Astrocyte (in vitro differentiated cells and primary cell): ENCODE measurements around the gene PLIN4. TPM values are rescaled to one million over a fixed set of nuclear protein-coding genes. Genes with fewer than 3 reads are reported as not detected.

Source experiments
- DNase-seq: peaks from one replicate; pipeline ENCODE4 v3.0.0-alpha.2; 2010; ENCODE audit warnings: low read depth
- FAIRE-seq: peaks from 2 replicates; lab custom pipeline; 2011; peaks lifted over from hg19 to GRCh38; lab: Jason Lieb, UNC
- H2AFZ ChIP-seq: 2 replicates; pipeline ENCODE4 v1.6.0; 2012; ENCODE audit warnings: low read depth, low read length, inconsistent platforms
- H3K27ac ChIP-seq: 2 replicates; pipeline ENCODE4 v1.5.1; 2011; ENCODE audit warnings: low read depth, low read length, inconsistent platforms
- H3K27me3 ChIP-seq: 2 replicates; pipeline ENCODE4 v1.6.0; 2011; ENCODE audit warnings: low read length, inconsistent platforms; ENCODE audit not compliant: insufficient read depth
- H3K36me3 ChIP-seq: 2 replicates; pipeline ENCODE4 v1.5.1; 2011; ENCODE audit warnings: low read length, inconsistent platforms; ENCODE audit not compliant: insufficient read depth
- H3K4me1 ChIP-seq: 2 replicates; pipeline ENCODE4 v1.5.1; 2011; ENCODE audit warnings: low read length, inconsistent platforms; ENCODE audit not compliant: insufficient read depth
- H3K4me2 ChIP-seq: 2 replicates; pipeline ENCODE4 v1.6.0; 2012; ENCODE audit warnings: low read length, inconsistent platforms
- H3K4me3 ChIP-seq: 2 replicates; pipeline ENCODE4 v1.5.1; 2011; ENCODE audit warnings: low read depth, mild to moderate bottlenecking, low read length, inconsistent platforms; ENCODE audit not compliant: insufficient read depth
- H3K79me2 ChIP-seq: 2 replicates; pipeline ENCODE4 v1.6.0; 2012; ENCODE audit warnings: mild to moderate bottlenecking, low read length, inconsistent platforms; ENCODE audit not compliant: insufficient read depth
- H3K9ac ChIP-seq: 2 replicates; pipeline ENCODE4 v1.6.0; 2012; ENCODE audit warnings: mild to moderate bottlenecking, low read length, inconsistent platforms
- H3K9me3 ChIP-seq: 2 replicates; pipeline ENCODE4 v1.5.1; 2012; ENCODE audit warnings: low read depth, mild to moderate bottlenecking, low read length, inconsistent platforms; ENCODE audit not compliant: insufficient read depth
- H4K20me1 ChIP-seq: 2 replicates; pipeline ENCODE4 v1.6.0; 2012; ENCODE audit warnings: low read length, inconsistent platforms; ENCODE audit not compliant: insufficient read depth
- H3K27ac Mint-ChIP-seq: one replicate; pipeline ENCODE4 v1.8.0; 2021; ENCODE audit warnings: mild to moderate bottlenecking, mixed read lengths; ENCODE audit not compliant: unreplicated experiment
- H3K27me3 Mint-ChIP-seq: one replicate; pipeline ENCODE4 v1.8.0; 2021; ENCODE audit warnings: low read depth, mixed read lengths; ENCODE audit not compliant: unreplicated experiment
- H3K36me3 Mint-ChIP-seq: one replicate; pipeline ENCODE4 v1.8.0; 2021; ENCODE audit warnings: low read depth, mixed read lengths; ENCODE audit not compliant: unreplicated experiment
- H3K4me1 Mint-ChIP-seq: one replicate; pipeline ENCODE4 v1.8.0; 2021; ENCODE audit warnings: low read depth, mixed read lengths; ENCODE audit not compliant: unreplicated experiment
- H3K4me3 Mint-ChIP-seq: one replicate; pipeline ENCODE4 v1.8.0; 2021; ENCODE audit warnings: mild to moderate bottlenecking, moderate library complexity, mixed read lengths; ENCODE audit not compliant: unreplicated experiment
- H3K9me3 Mint-ChIP-seq: one replicate; pipeline ENCODE4 v1.8.0; 2021; ENCODE audit warnings: mild to moderate bottlenecking, mixed read lengths; ENCODE audit not compliant: unreplicated experiment
- CTCF ChIP-seq: IDR thresholded peaks from 2 replicates; pipeline ENCODE4 v1.5.1; 2011; ENCODE audit warnings: low read depth, mild to moderate bottlenecking, inconsistent platforms, low read length, moderate library complexity; ENCODE audit not compliant: insufficient read depth
- EZH2 ChIP-seq: IDR thresholded peaks from 2 replicates; pipeline ENCODE4 v1.6.1; 2012; ENCODE audit warnings: mild to moderate bottlenecking, low read length, inconsistent platforms; ENCODE audit not compliant: insufficient read depth
- total RNA-seq: library from RNA; stranded (reverse); gene quantifications from 2 replicates; pipeline ENCODE4 v1.2.1, GENCODE V29; 2021

The PLIN4 gene
- total RNA-seq, 1 donor from 2014 or later = 0.05 TPM

GRCh38 chr19:4511300-4512054 lies 6.8 kb downstream of the PLIN4 start:
- Histone ChIP-seq H4K20me1 (no peaks in the 10 kb centered on the region), H3K9ac (no peak overlapping the region), H3K4me2 (no peak overlapping the region), H3K36me3 (no peaks in the 10 kb centered on the region), H3K4me1 (peaks cover 8% of the 10 kb centered on the region), H3K27ac (no peak overlapping the region), H3K9me3 (no peaks in the 10 kb centered on the region), H2AFZ (no peak overlapping the region), H3K79me2 (no peaks in the 10 kb centered on the region), H3K4me3 (no peak overlapping the region), H3K27me3 (no peaks in the 10 kb centered on the region)
- Mint-ChIP-seq H3K27me3 (peaks cover 18% of the 10 kb centered on the region), H3K4me1 (peaks cover 3% of the 10 kb centered on the region), H3K27ac (no peak overlapping the region), H3K36me3 (no peaks in the 10 kb centered on the region), H3K9me3 (no peaks in the 10 kb centered on the region), H3K4me3 (no peak overlapping the region)
- DNase-seq = no peak
- no peak for TF ChIP-seq CTCF
- TF ChIP-seq EZH2 = no peak
- FAIRE-seq = no peak

GRCh38 chr19:4510435-4511255 lies 7.6 kb downstream of the PLIN4 start:
- Histone ChIP-seq H3K36me3 (no peaks in the 10 kb centered on the region), H3K79me2 (no peaks in the 10 kb centered on the region), H3K9ac (no peak overlapping the region), H3K4me2 (no peak overlapping the region), H3K4me3 (no peak overlapping the region), H2AFZ (no peak overlapping the region), H4K20me1 (no peaks in the 10 kb centered on the region), H3K9me3 (no peaks in the 10 kb centered on the region), H3K27ac (no peak overlapping the region), H3K4me1 (peaks cover 15% of the 10 kb centered on the region), H3K27me3 (no peaks in the 10 kb centered on the region)
- no peaks in the 10 kb centered on the region for H3K9me3 Mint-ChIP-seq
- FAIRE-seq (no peak), DNase-seq (no peak)
- TF ChIP-seq CTCF = no peak
- H3K4me1 Mint-ChIP-seq = peaks cover 6% of the 10 kb centered on the region
- H3K27ac Mint-ChIP-seq = no peak overlapping the region
- no peak overlapping the region for H3K4me3 Mint-ChIP-seq
- H3K27me3 Mint-ChIP-seq = peaks cover 13% of the 10 kb centered on the region
- H3K36me3 Mint-ChIP-seq = peaks cover 5% of the 10 kb centered on the region

- H3K27ac ChIP-seq = no peak overlapping the region
- H2AFZ ChIP-seq = no peak overlapping the region
- H3K79me2 ChIP-seq = no peaks in the 10 kb centered on the region
- H3K4me1 Mint-ChIP-seq = peaks cover 6% of the 10 kb centered on the region
- H3K27me3 Mint-ChIP-seq = peaks cover 9% of the 10 kb centered on the region
- no peaks in the 10 kb centered on the region for H3K9me3 Mint-ChIP-seq
- no peaks in the 10 kb centered on the region for H3K9me3 ChIP-seq
- no peak overlapping the region for H3K9ac ChIP-seq
- DNase-seq = no peak
- H3K4me3 Mint-ChIP-seq = no peak overlapping the region
- no peaks in the 10 kb centered on the region for H3K27me3 ChIP-seq
- H3K4me1 ChIP-seq = peaks cover 15% of the 10 kb centered on the region
- no peaks in the 10 kb centered on the region for H4K20me1 ChIP-seq
- no peak overlapping the region for H3K27ac Mint-ChIP-seq
- H3K4me3 ChIP-seq = no peak overlapping the region
- FAIRE-seq = no peak
- no peaks in the 10 kb centered on the region for H3K36me3 ChIP-seq
- TF ChIP-seq EZH2 (no peak), CTCF (no peak)
- peaks cover 8% of the 10 kb centered on the region for H3K36me3 Mint-ChIP-seq
- H3K4me2 ChIP-seq = no peak overlapping the region
Observed at GRCh38 chr19:4508698-4509097, 9.6 kb downstream of the PLIN4 start.
